Activated B cell treated with CpG ODN at 0.5 μM for 24 hours (primary cell): ENCODE results near the gene CBFA2T2. TPM values are rescaled to one million over a fixed set of nuclear protein-coding genes. Genes with fewer than 3 reads are reported as not detected.

Experiments used
- ATAC-seq: fragments of 200-7000 bp; cut with Tn5 transposase; one replicate; pipeline ENCODE4 v1.10.0; 2021; ENCODE audit warnings: low read depth, mild to moderate bottlenecking, moderate library complexity
- CTCF ChIA-PET: fragments of 350-600 bp; sonication (Branson Sonifier 250); formaldehyde crosslinking; loops from one replicate; lab custom pipeline; 2021; ENCODE audit warnings: antibody characterized with exemption; lab: Charles Lee
- POLR2A ChIA-PET: fragments of 350-600 bp; sonication (Branson Sonifier 250); formaldehyde crosslinking; loops from one replicate; lab custom pipeline; 2021; ENCODE audit warnings: antibody characterized with exemption; lab: Charles Lee
- DNase-seq: peaks from one replicate; pipeline ENCODE4 v3.0.0; 2022
- H3K27ac Mint-ChIP-seq: one replicate; pipeline ENCODE4 v1.8.0; 2020; ENCODE audit warnings: mixed read lengths
- H3K27me3 Mint-ChIP-seq: one replicate; pipeline ENCODE4 v1.8.0; 2021; ENCODE audit warnings: mixed read lengths
- H3K36me3 Mint-ChIP-seq: one replicate; pipeline ENCODE4 v1.8.0; 2021; ENCODE audit warnings: low read depth, mixed read lengths
- H3K4me1 Mint-ChIP-seq: one replicate; pipeline ENCODE4 v1.8.0; 2021; ENCODE audit warnings: mixed read lengths
- H3K4me3 Mint-ChIP-seq: one replicate; pipeline ENCODE4 v1.8.0; 2020; ENCODE audit warnings: mild to moderate bottlenecking, mixed read lengths
- H3K9me3 Mint-ChIP-seq: one replicate; pipeline ENCODE4 v1.8.0; 2020; ENCODE audit warnings: mixed read lengths
- CTCF ChIP-seq: fragments of 200-600 bp; IDR thresholded peaks from one replicate; pipeline ENCODE4 v1.8.0; 2022; ENCODE audit warnings: antibody characterized with exemption, mild to moderate bottlenecking
- intact Hi-C: fragments of 100-400 bp; cut with micrococcal nuclease; formaldehyde crosslinking; loops from one replicate; pipeline ENCODE4 v1.15.1; 2024
- total RNA-seq: library from RNA; stranded (reverse); gene quantifications from 2 replicates; pipeline ENCODE4 v1.2.3, GENCODE V29; 2022

CBFA2T2 gene
- total RNA-seq, 1 donor from 2014 or later, result 15.8 TPM

- DNase-seq (no peak), ATAC-seq (no peak)
- H3K27me3 Mint-ChIP-seq, result no peaks in the 10 kb centered on the region
- no peak overlapping the region for H3K27ac Mint-ChIP-seq
- CTCF ChIA-PET, result no interaction called here
- no peaks in the 10 kb centered on the region for H3K9me3 Mint-ChIP-seq
- no peak for TF ChIP-seq CTCF
- intact Hi-C loops, result no loop called here
- peaks cover 12% of the 10 kb centered on the region for H3K4me1 Mint-ChIP-seq
- POLR2A ChIA-PET, result interaction anchor here (0.7 kb wide), 1 partner anchor 11 kb away, joined by 5 read pairs; no protein-coding TSS in a partner anchor
- H3K4me3 Mint-ChIP-seq, result no peak overlapping the region
- H3K36me3 Mint-ChIP-seq, result no peaks in the 10 kb centered on the region
Observed at GRCh38 chr20:33563788-33564187, 73.9 kb downstream of the CBFA2T2 start.

- H3K4me3 Mint-ChIP-seq, result no peak overlapping the region
- intact Hi-C loops, result loop anchor here (5.0 kb wide), 1 partner anchor 35 kb away; no protein-coding TSS in a partner anchor
- POLR2A ChIA-PET, result no interaction called here
- no peaks in the 10 kb centered on the region for H3K27me3 Mint-ChIP-seq
- no peak for TF ChIP-seq CTCF
- no peaks in the 10 kb centered on the region for H3K36me3 Mint-ChIP-seq
- CTCF ChIA-PET, result interaction anchor here (0.6 kb wide), 1 partner anchor 1879 kb away, joined by 4 read pairs; no protein-coding TSS in a partner anchor
- H3K27ac Mint-ChIP-seq, result no peak overlapping the region
- ATAC-seq (no peak), DNase-seq (no peak)
- peaks cover 30% of the 10 kb centered on the region for H3K4me1 Mint-ChIP-seq
- no peaks in the 10 kb centered on the region for H3K9me3 Mint-ChIP-seq
Observed at GRCh38 chr20:33566781-33567603, 77.1 kb downstream of the CBFA2T2 start.

GRCh38 chr20:33567949-33568348 lies 78.1 kb downstream of the CBFA2T2 start:
- CTCF ChIA-PET, result no interaction called here
- Mint-ChIP-seq H3K4me3 (no peak overlapping the region), H3K9me3 (no peaks in the 10 kb centered on the region), H3K36me3 (no peaks in the 10 kb centered on the region), H3K4me1 (peaks cover 36% of the 10 kb centered on the region), H3K27me3 (no peaks in the 10 kb centered on the region), H3K27ac (no peak overlapping the region)
- POLR2A ChIA-PET, result interaction anchor here (1.0 kb wide), 1 partner anchor 78 kb away, joined by 3 read pairs; the partner anchor contains the start of gene CBFA2T2
- intact Hi-C loops, result loop anchor here (1.0 to 5.0 kb wide), 2 partner anchors 13 to 34 kb away; no protein-coding TSS in a partner anchor
- ATAC-seq (no peak), DNase-seq (no peak)
- TF ChIP-seq CTCF, result no peak

GRCh38 chr20:33568378-33568777 lies 78.5 kb downstream of the CBFA2T2 start:
- no peak for TF ChIP-seq CTCF
- Mint-ChIP-seq H3K36me3 (no peaks in the 10 kb centered on the region), H3K9me3 (no peaks in the 10 kb centered on the region), H3K4me3 (peak overlapping the region; percentile 45), H3K27me3 (no peaks in the 10 kb centered on the region), H3K27ac (peak overlapping the region; percentile 20), H3K4me1 (peaks cover 40% of the 10 kb centered on the region)
- ChIA-PET POLR2A (interaction anchor here (1.0 kb wide), 1 partner anchor 78 kb away, joined by 3 read pairs; the partner anchor contains the start of gene CBFA2T2), CTCF (no interaction called here)
- no peak for DNase-seq
- intact Hi-C loops, result loop anchor here (1.0 to 5.0 kb wide), 2 partner anchors 13 to 34 kb away; no protein-coding TSS in a partner anchor
- ATAC-seq, result peak; percentile 77
